ENCODE measurements around the gene KIF5C.

DNA sequence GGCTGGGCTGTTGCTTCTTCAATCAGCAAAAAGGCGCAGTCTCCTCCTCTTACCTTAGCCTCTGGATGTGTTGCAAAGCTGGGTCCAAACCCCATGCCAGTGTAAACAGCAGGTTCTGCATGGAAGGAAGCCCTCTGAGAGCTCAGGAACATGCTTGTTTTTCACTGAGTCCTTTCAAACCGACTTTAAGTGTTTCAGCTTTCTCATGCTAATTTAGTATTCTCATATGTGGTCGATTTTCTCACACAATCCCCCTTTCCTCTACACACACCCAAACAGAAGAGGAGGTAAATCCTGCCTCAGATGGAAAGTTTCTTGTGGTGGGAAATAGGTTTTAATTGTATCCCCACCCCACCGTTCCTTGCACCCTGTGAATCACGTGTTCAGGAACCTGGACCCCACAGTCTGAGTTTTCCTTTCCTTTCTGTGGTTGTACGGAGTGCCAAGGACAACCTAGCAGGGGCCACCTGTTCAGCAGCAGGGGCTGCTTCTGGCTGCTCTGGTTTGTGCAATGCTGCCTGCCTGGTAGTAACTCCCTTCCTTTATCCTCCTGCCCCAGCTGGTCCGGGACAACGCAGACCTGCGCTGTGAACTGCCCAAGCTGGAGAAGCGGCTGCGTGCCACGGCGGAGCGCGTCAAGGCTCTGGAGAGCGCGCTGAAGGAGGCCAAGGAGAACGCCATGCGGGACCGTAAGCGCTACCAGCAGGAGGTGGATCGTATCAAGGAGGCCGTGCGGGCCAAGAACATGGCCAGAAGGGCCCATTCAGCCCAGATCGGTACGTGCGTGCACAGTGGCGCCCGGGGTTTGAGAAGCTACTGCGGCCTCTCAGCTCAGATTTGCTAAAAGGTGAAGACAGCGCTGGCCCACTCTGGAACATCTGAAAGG lies 134.8 kb downstream of the KIF5C start:
- no peak for TF ChIP-seq NCOA2 (CRISPR knock-in tag; IDR thresholded peaks at IDR 0.05)
- no peak for TF ChIP-seq TCF12 (IDR thresholded peaks at IDR 0.05)
- TF ChIP-seq TCF12 (CRISPR knock-in tag; IDR thresholded peaks at IDR 0.05): no peak
- no peak for TF ChIP-seq ZNF615 (CRISPR knock-in tag; IDR thresholded peaks at IDR 0.05; ENCODE audit: borderline replicate concordance)
- TF ChIP-seq RFX5 (IDR thresholded peaks at IDR 0.05; ENCODE audit: low read depth, low read length): no peak
